ENCODE results near the gene RSU1. TPM values are rescaled to one million over a fixed set of nuclear protein-coding genes. Genes with fewer than 3 reads are reported as not detected.

RSU1 gene
- total RNA-seq, 4 donors from 2014 or later = 57.5 to 121 (median 81.6) TPM

GRCh38 chr10:16716051-16716450 lies 101.2 kb downstream of the RSU1 start:
- TF ChIP-seq CTCF (IDR thresholded peaks at IDR 0.05) = no peak
- no peak for ATAC-seq (ENCODE audit: low FRiP score)
- DNase-seq (ENCODE audit: low spot score) = no peak

- TF ChIP-seq CTCF (IDR thresholded peaks at IDR 0.05) = no peak
- no peak for DNase-seq (ENCODE audit: low spot score)
- ATAC-seq (ENCODE audit: low FRiP score) = no peak
Observed at GRCh38 chr10:16713290-16713689, 103.9 kb downstream of the RSU1 start.

- no peak for TF ChIP-seq CTCF (IDR thresholded peaks at IDR 0.05)
- no peak for DNase-seq (ENCODE audit: low spot score)
Observed at GRCh38 chr10:16712883-16713282, 104.3 kb downstream of the RSU1 start.

GRCh38 chr10:16700331-16700730 lies 116.9 kb downstream of the RSU1 start:
- DNase-seq (ENCODE audit: low spot score) = no peak
- TF ChIP-seq CTCF (IDR thresholded peaks at IDR 0.05) = no peak
- ATAC-seq (ENCODE audit: low FRiP score) = no peak

More at GRCh38 chr10:16712883-16713282, 104.3 kb downstream of the RSU1 start:
- no peak for ATAC-seq (ENCODE audit: low FRiP score)

GRCh38 chr10:16699435-16700057 lies 117.7 kb downstream of the RSU1 start:
- no peak for TF ChIP-seq CTCF (IDR thresholded peaks at IDR 0.05)
- ATAC-seq (ENCODE audit: low FRiP score) = no peak
- no peak for DNase-seq (ENCODE audit: low spot score)

- ATAC-seq (ENCODE audit: low FRiP score) (no peak), DNase-seq (ENCODE audit: low spot score) (no peak)
- TF ChIP-seq CTCF (IDR thresholded peaks at IDR 0.05) = no peak
Observed at GRCh38 chr10:16698461-16698860, 118.8 kb downstream of the RSU1 start.

- DNase-seq (ENCODE audit: low spot score) (no peak), ATAC-seq (ENCODE audit: low FRiP score) (no peak)
- no peak for TF ChIP-seq CTCF (IDR thresholded peaks at IDR 0.05)
Observed at GRCh38 chr10:16690417-16690816, 126.8 kb downstream of the RSU1 start.
